ENCODE measurements around the gene CLN3.
"Not testable (repeated sequence)": the region's sequence is repeated elsewhere in the genome, so short reads cannot be mapped to it uniquely, and the experiment has no call there.

Gene CLN3

GRCh38 chr16:28513484-28514181, 21.8 kb upstream of the CLN3 start:
- no peak for ATAC-seq

DNA sequence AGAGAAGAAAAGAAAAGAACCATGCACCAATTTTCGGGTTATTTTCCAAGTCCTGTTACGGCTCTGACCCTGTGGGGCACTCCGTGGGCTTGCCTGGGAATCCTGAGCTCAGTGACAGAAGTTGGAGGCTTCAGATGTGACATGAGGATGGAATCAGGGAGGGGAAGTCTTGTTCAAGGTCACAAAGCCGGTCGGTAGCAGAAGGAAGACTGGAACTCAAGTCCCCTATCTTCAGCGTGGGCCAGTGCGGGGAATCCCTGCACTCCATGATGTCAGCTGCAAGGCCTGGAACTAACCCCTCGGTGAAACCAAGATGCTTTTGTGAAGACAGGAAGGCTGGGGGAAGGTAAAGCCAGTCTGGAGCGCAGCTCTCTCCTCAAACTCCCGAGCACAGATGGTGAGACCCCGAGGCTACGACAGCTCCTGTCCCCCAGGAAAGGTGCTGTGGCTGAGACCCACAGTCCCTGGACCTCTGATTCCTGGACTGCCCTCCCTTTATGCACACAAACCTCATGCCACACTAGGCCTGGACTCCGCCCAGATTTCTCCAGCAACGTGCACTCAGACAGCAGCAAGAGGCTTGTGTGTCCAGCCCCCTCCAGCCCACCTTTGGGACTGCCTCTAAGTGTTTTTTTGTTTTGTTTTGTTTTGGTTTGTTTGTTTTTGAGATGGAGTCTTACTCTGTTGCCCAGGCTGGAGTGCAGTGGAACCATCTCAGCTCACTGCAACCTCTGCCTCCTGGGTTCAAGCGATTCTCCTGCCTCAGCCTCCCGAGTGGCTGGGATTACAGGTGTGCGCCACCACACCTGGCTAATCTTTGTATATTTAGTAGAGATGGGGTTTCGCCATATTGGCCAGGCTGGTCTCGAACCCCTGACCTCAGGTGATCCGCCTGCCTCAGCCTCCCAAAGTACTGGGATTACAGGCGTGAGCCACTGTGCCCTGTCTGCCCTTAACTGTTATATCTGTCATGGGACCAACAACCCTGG, 20.2 kb upstream of the CLN3 start:
- ATAC-seq: no peak

- ATAC-seq: no peak
These were observed 19.2 kb upstream of the CLN3 start for GRCh38 chr16:28511031-28511430.

- no peak for ATAC-seq
These were observed 13.7 kb upstream of the CLN3 start for GRCh38 chr16:28505489-28506137.

- no peak for ATAC-seq
These were observed 13.0 kb upstream of the CLN3 start for GRCh38 chr16:28504707-28505404.

- ATAC-seq: no peak
These were observed 11.8 kb upstream of the CLN3 start for GRCh38 chr16:28503470-28504259.

GRCh38 chr16:28502290-28502689, 10.4 kb upstream of the CLN3 start:
- no peak for ATAC-seq

- no peak for ATAC-seq
These were observed 9.7 kb upstream of the CLN3 start for GRCh38 chr16:28501258-28502232.

GRCh38 chr16:28500476-28501180, 8.8 kb upstream of the CLN3 start:
- not testable (repeated sequence) for ATAC-seq

- no peak for ATAC-seq
These were observed 8.0 kb upstream of the CLN3 start for GRCh38 chr16:28499854-28500253.

GRCh38 chr16:28498666-28499381, 7.0 kb upstream of the CLN3 start:
- ATAC-seq: no peak

DNA sequence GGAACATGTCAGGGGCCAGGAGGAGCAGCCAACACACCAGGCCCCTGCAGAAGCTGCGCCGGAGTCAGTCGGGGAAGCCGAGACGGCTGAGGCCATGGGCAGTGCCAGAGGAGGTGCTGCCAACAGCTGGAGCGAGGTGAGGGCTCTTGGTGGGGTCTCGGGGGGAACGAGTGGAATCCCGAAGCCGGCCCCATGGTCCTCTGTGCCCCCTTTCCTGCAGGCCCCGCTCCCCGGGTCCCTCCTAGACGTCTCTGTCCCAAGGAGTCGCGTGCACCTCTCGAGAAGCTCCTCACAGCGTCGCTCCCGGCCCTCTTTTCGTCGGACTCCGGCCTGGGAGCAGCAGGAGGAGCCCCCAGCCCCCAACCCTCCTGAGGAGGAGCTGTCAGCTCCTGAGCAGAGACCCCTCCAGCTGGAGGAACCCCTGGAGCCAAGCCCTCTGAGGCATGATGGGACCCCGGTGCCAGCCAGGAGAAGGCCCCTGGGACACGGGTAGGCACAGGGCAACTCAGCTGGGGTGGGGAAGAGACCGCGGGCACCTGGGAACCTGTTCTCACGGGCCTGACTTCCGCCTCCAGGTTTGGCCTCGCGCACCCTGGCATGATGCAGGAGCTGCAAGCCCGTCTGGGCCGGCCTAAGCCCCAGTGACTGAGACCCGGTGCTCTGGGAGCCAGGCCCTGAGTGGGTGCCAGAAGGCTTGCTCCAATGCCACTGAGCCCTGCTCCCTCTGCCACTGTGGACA, 6.2 kb upstream of the CLN3 start:
- ATAC-seq: no peak

DNA sequence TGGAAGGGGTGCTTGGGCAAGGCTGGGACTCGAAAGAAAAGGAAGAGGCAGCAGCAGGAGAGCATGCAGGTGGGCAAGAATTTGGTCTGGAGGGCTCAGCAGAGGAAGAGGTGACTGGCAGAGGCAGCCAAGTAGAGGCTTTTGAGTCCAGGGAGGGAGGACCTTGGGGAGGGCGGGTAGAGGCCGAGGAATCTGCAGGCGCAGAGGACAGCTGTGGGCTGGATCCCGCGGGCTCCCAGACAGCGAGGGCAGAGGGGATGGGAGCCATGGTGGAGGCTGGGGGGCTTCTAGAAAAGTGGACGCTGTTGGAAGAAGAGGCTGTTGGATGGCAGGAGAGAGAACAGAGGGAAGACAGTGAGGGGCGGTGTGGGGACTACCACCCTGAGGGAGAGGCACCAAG, 5.5 kb upstream of the CLN3 start:
- no peak for ATAC-seq

- no peak for ATAC-seq
These were observed 5.0 kb upstream of the CLN3 start for GRCh38 chr16:28496844-28497243.

DNA sequence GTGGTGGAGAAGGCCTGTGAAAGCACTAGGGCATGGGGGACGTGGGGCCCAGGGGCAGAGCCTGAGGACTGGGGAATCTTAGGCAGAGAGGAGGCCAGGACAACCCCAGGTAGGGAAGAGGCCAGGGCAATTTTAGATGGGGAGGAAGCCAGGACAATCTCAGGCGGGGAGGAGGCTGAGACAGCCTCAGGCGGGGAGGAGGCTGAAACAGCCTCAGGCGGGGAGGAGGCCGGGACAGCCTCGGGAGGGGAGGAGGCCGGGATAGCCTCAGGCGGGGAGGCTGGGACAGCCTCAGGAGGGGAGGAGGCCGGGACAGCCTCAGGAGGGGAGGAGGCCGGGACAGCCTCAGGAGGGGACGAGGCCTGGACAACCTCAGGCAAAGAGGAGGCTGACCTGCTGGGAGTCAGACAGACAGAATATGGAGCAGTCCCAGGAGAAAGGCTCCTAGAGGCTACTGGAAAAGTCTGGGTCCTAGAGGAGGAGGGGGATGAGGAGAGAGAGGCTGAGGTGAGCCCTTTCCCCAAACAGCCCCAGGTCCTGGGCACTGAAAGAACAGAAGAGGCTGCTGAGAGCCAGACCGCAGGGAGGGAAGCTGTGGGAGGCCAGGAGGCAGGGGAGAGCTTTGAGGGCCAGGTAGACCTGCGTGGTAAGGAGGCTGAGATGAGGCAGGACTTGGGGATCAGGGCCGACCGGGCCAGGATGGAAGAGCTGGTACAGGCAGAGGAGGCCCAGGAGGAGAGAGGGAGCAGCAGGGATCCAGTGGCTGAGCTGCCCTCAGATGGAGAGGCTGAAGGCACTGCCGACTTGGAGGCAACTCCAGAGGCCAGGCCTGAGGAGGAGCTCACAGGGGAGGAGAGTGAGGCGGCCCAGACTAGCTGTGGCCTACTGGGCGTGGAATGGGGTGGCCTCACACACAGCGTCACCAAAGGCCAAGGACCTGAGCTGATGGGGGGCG, 4.2 kb upstream of the CLN3 start:
- ATAC-seq: no peak

GRCh38 chr16:28495098-28495793, 3.4 kb upstream of the CLN3 start:
- no peak for ATAC-seq
